ENCODE measurements around the gene RXRA. TPM values are rescaled to one million over a fixed set of nuclear protein-coding genes. Genes with fewer than 3 reads are reported as not detected.

The RXRA gene
- total RNA-seq, 1 donor from 2014 or later, result 49.4 TPM

GRCh38 chr9:134386951-134387831, 60.9 kb downstream of the RXRA start:
- Histone ChIP-seq H3K36me3 (no peaks in the 10 kb centered on the region), H3K4me1 (peaks cover 100% of the 10 kb centered on the region), H3K9me3 (no peaks in the 10 kb centered on the region), H3K27me3 (no peaks in the 10 kb centered on the region), H3K4me3 (no peak overlapping the region), H3K27ac (peak overlapping the region; percentile 51)
- intact Hi-C loops (cut with DNase I), result no loop called here
- TF ChIP-seq CTCF (IDR thresholded peaks at IDR 0.05), result no peak
- TF ChIP-seq POLR2AphosphoS5 (IDR thresholded peaks at IDR 0.05; ENCODE audit: insufficient read depth in 1 of 2, low read depth in 1 of 2), result peak; percentile 11 to 60
- no peak for DNase-seq (ENCODE audit: extremely low spot score in 2 of 2)

- Histone ChIP-seq H3K36me3 (no peaks in the 10 kb centered on the region), H3K27me3 (no peaks in the 10 kb centered on the region), H3K9me3 (no peaks in the 10 kb centered on the region), H3K4me1 (peaks cover 100% of the 10 kb centered on the region), H3K27ac (no peak overlapping the region), H3K4me3 (no peak overlapping the region)
- no peak for DNase-seq (ENCODE audit: extremely low spot score in 2 of 2)
- TF ChIP-seq POLR2A (IDR thresholded peaks at IDR 0.05) (no peak), POLR2AphosphoS5 (IDR thresholded peaks at IDR 0.05; ENCODE audit: insufficient read depth in 1 of 2, low read depth in 1 of 2) (no peak), CTCF (IDR thresholded peaks at IDR 0.05) (no peak)
- intact Hi-C loops (cut with DNase I), result no loop called here
Measured at GRCh38 chr9:134388289-134388808, 62.1 kb downstream of the RXRA start.

GRCh38 chr9:134388976-134389375, 62.7 kb downstream of the RXRA start:
- peaks cover 100% of the 10 kb centered on the region for H3K4me1 ChIP-seq
- TF ChIP-seq POLR2A (IDR thresholded peaks at IDR 0.05), result no peak
- H3K4me3 ChIP-seq, result no peak overlapping the region
- no peaks in the 10 kb centered on the region for H3K27me3 ChIP-seq
- no peak for DNase-seq (ENCODE audit: extremely low spot score in 2 of 2)
- intact Hi-C loops (cut with DNase I), result no loop called here
- no peaks in the 10 kb centered on the region for H3K9me3 ChIP-seq
- no peak overlapping the region for H3K27ac ChIP-seq
- H3K36me3 ChIP-seq, result no peaks in the 10 kb centered on the region

- Histone ChIP-seq H3K9me3 (no peaks in the 10 kb centered on the region), H3K36me3 (no peaks in the 10 kb centered on the region), H3K4me3 (no peak overlapping the region), H3K27ac (no peak overlapping the region), H3K27me3 (no peaks in the 10 kb centered on the region), H3K4me1 (peaks cover 100% of the 10 kb centered on the region)
- TF ChIP-seq CTCF (IDR thresholded peaks at IDR 0.05) (no peak), POLR2AphosphoS5 (IDR thresholded peaks at IDR 0.05; ENCODE audit: insufficient read depth in 1 of 2, low read depth in 1 of 2) (no peak), POLR2A (IDR thresholded peaks at IDR 0.05) (no peak)
- no peak for DNase-seq (ENCODE audit: extremely low spot score in 2 of 2)
- intact Hi-C loops (cut with DNase I), result no loop called here
Measured at GRCh38 chr9:134389642-134390041, 63.4 kb downstream of the RXRA start.

- H3K4me1 ChIP-seq, result peaks cover 100% of the 10 kb centered on the region
- no peaks in the 10 kb centered on the region for H3K36me3 ChIP-seq
- no peaks in the 10 kb centered on the region for H3K9me3 ChIP-seq
- H3K27me3 ChIP-seq, result no peaks in the 10 kb centered on the region
- intact Hi-C loops (cut with DNase I), result no loop called here
- H3K4me3 ChIP-seq, result no peak overlapping the region
- DNase-seq (ENCODE audit: extremely low spot score in 2 of 2), result no peak
- no peak for TF ChIP-seq POLR2AphosphoS5 (IDR thresholded peaks at IDR 0.05; ENCODE audit: insufficient read depth in 1 of 2, low read depth in 1 of 2)
- TF ChIP-seq POLR2A (IDR thresholded peaks at IDR 0.05), result no peak
- TF ChIP-seq CTCF (IDR thresholded peaks at IDR 0.05), result no peak
- no peak overlapping the region for H3K27ac ChIP-seq
Measured at GRCh38 chr9:134390537-134390936, 64.3 kb downstream of the RXRA start.

Measured in vagina (tissue), 2 donors.